Progenitor cell of endocrine pancreas (in vitro differentiated cells): ENCODE results near the gene HLA-C. TPM values are rescaled to one million over a fixed set of nuclear protein-coding genes. Genes with fewer than 3 reads are reported as not detected.
"Not testable (repeated sequence)": the region's sequence is repeated elsewhere in the genome, so short reads cannot be mapped to it uniquely, and the experiment has no call there.

Experiments
- DNase-seq: peaks from one replicate; pipeline ENCODE4 v3.0.0; 2021; ENCODE audit warnings: low spot score; ENCODE audit not compliant: unreplicated experiment
- H3K27ac Mint-ChIP-seq: 2 replicates; pipeline ENCODE4 v1.8.0; 2021; ENCODE audit warnings: mild to moderate bottlenecking, moderate library complexity, mixed read lengths
- H3K27me3 Mint-ChIP-seq: 2 replicates; pipeline ENCODE4 v1.8.0; 2021; ENCODE audit warnings: mixed read lengths
- H3K36me3 Mint-ChIP-seq: 2 replicates; pipeline ENCODE4 v1.8.0; 2022; ENCODE audit warnings: mixed read lengths; ENCODE audit not compliant: insufficient read depth
- H3K4me1 Mint-ChIP-seq: 2 replicates; pipeline ENCODE4 v1.8.0; 2021; ENCODE audit warnings: low read depth, mixed read lengths
- H3K4me3 Mint-ChIP-seq: 2 replicates; pipeline ENCODE4 v1.8.0; 2021; ENCODE audit warnings: low read depth, mild to moderate bottlenecking, moderate library complexity, mixed read lengths
- H3K9me3 Mint-ChIP-seq: 2 replicates; pipeline ENCODE4 v1.8.0; 2021; ENCODE audit warnings: low read depth, mixed read lengths
- total RNA-seq: library from RNA; stranded (reverse); gene quantifications from 2 replicates; pipeline ENCODE4 v1.2.1, GENCODE V29; 2021
- TF ChIP-seq, protein P1 (sequence below): fragments of 200-600 bp; sonication (generic); IDR thresholded peaks from one replicate; pipeline ENCODE4 v1.5.0; 2021; ENCODE audit warnings: antibody characterized with exemption, mild to moderate bottlenecking; ENCODE audit not compliant: unreplicated experiment

HLA-C gene
- total RNA-seq, 1 donor from 2014 or later = 137 TPM

- no peak for DNase-seq
- peaks cover under 1% of the 10 kb centered on the region for H3K4me1 Mint-ChIP-seq
- H3K9me3 Mint-ChIP-seq = peaks cover 18% of the 10 kb centered on the region
- TF ChIP-seq, protein P1, sequence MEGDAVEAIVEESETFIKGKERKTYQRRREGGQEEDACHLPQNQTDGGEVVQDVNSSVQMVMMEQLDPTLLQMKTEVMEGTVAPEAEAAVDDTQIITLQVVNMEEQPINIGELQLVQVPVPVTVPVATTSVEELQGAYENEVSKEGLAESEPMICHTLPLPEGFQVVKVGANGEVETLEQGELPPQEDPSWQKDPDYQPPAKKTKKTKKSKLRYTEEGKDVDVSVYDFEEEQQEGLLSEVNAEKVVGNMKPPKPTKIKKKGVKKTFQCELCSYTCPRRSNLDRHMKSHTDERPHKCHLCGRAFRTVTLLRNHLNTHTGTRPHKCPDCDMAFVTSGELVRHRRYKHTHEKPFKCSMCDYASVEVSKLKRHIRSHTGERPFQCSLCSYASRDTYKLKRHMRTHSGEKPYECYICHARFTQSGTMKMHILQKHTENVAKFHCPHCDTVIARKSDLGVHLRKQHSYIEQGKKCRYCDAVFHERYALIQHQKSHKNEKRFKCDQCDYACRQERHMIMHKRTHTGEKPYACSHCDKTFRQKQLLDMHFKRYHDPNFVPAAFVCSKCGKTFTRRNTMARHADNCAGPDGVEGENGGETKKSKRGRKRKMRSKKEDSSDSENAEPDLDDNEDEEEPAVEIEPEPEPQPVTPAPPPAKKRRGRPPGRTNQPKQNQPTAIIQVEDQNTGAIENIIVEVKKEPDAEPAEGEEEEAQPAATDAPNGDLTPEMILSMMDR = no peak
- peaks cover 12% of the 10 kb centered on the region for H3K36me3 Mint-ChIP-seq
- H3K4me3 Mint-ChIP-seq = no peak overlapping the region
- peaks cover 6% of the 10 kb centered on the region for H3K27me3 Mint-ChIP-seq
- no peak overlapping the region for H3K27ac Mint-ChIP-seq
These were observed 6.0 kb downstream of the HLA-C start for GRCh38 chr6:31265926-31266325.

DNA sequence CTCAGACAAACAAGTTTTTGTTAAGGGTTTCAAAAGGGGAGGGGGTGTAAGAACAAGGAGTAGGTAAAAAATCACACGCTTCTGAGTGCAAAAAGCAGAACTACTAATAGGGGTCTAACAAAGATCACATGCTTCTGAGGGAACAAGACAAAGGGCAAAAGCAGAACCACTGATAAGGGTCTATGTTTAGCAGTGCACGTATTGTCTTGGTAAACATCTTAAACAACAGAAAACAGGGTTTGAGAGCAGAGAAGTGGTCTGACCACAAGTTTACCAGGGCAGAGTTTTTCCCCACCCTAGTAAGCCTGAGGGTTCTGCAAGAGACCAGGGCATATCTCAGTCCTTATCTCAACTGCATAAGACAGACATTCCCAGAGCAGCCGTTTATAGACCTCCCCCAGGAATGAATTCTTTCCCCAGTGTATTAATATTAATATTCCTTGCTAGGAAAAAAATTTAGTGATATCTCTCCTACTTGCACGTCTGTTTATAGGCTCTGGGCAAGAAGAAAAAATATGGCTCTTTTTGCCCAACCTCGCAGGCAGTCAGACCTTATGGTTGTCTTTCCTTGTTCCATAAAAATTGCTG lies 8.5 kb downstream of the HLA-C start:
- H3K9me3 Mint-ChIP-seq = peaks cover 24% of the 10 kb centered on the region
- not testable (repeated sequence) for H3K27me3 Mint-ChIP-seq, DNase-seq, H3K4me3 Mint-ChIP-seq, H3K4me1 Mint-ChIP-seq, H3K36me3 Mint-ChIP-seq, H3K27ac Mint-ChIP-seq

DNA sequence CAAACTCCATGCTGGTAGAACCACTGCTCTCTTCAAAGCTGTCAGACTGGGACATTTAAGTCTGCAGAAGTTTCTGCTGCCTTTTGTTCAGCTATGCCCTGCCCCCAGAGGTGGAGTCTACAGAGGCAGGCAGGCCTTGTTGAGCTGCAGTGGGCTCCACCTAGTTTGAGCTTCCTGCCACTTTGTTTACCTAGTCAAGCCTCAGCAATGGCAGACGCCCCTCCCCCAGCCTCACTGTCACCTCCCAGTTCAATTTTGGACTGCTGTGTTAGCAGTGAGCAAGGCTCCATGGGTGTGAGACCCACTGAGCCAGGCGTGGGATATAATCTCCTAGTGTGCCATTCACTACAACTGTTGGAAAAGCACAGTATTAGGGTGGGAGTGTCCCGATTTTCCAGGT lies 11.9 kb downstream of the HLA-C start:
- not testable (repeated sequence) for H3K36me3 Mint-ChIP-seq, H3K27ac Mint-ChIP-seq, DNase-seq, H3K4me3 Mint-ChIP-seq, H3K4me1 Mint-ChIP-seq, H3K27me3 Mint-ChIP-seq
- H3K9me3 Mint-ChIP-seq = peaks cover 24% of the 10 kb centered on the region

DNA sequence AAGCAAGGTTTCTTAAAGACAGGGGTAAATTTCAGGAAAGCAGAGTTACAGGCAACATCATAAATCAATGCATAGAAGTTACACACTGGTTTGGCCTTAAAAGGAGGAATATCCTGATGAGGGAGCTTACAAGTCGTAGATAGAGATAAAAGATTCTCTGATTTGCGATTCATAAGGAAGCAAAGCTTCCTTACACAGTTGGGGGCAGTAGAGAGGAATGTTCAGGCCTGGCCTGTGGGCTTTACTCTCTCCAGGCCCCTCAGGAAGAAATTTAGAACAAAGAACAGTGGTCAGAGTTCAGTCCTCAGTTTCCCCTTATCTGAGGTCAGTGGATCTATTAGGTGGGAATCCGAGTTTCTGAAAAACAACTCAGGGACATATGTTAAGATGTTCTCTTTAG lies 19.3 kb downstream of the HLA-C start:
- no peak overlapping the region for H3K27ac Mint-ChIP-seq
- no peaks in the 10 kb centered on the region for H3K4me1 Mint-ChIP-seq
- TF ChIP-seq, protein P1 = peak; percentile 8
- no peaks in the 10 kb centered on the region for H3K36me3 Mint-ChIP-seq
- peaks cover 16% of the 10 kb centered on the region for H3K9me3 Mint-ChIP-seq
- H3K27me3 Mint-ChIP-seq = peaks cover 5% of the 10 kb centered on the region
- H3K4me3 Mint-ChIP-seq = no peak overlapping the region
- DNase-seq = no peak

DNA sequence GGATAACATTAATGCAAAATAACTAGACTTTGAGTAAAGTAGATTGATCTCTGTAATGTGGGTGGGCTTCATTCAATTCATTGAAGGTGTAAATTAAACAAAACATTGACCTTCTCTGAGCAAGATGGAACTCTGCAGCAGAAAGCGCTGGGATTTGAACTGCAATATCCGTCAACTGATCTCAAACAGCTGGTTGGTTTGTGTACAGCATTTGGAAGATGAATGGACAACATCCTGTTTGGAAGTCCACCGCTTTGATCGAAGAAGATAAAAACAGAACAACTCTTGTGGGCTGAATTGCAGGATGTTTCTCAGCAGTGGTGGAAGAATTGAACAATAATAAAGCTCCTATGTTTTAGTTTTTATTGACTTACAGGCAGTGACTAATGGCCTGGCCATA lies 20.6 kb downstream of the HLA-C start:
- TF ChIP-seq, protein P1 = no peak
- no peak overlapping the region for H3K4me3 Mint-ChIP-seq
- H3K27me3 Mint-ChIP-seq = no peaks in the 10 kb centered on the region
- H3K9me3 Mint-ChIP-seq = peaks cover 25% of the 10 kb centered on the region
- no peak for DNase-seq
- H3K27ac Mint-ChIP-seq = no peak overlapping the region
- H3K4me1 Mint-ChIP-seq = no peaks in the 10 kb centered on the region
- no peaks in the 10 kb centered on the region for H3K36me3 Mint-ChIP-seq

- Mint-ChIP-seq H3K36me3 (no peaks in the 10 kb centered on the region), H3K27me3 (no peaks in the 10 kb centered on the region), H3K4me3 (no peak overlapping the region), H3K27ac (no peak overlapping the region), H3K9me3 (peaks cover 25% of the 10 kb centered on the region), H3K4me1 (peaks cover 3% of the 10 kb centered on the region)
- TF ChIP-seq, protein P1 = no peak
- DNase-seq = no peak
These were observed 22.7 kb downstream of the HLA-C start for GRCh38 chr6:31249184-31249583.
